GM21367 (cell line): ENCODE measurements around the gene KLF6.
A peak's percentile ranks its signal among the peaks of the same experiment; 100 is the strongest.

Experiments
- ATAC-seq: cut with Tn5 transposase; IDR thresholded peaks from one replicate; pipeline ENCODE4 v1.9.1; 2021; ENCODE audit not compliant: unreplicated experiment

The KLF6 gene

GRCh38 chr10:3811291-3811870 lies 26.4 kb upstream of the KLF6 start:
- ATAC-seq = peak; percentile 74

- no peak for ATAC-seq
Measured at GRCh38 chr10:3808689-3809199, 23.7 kb upstream of the KLF6 start.

- no peak for ATAC-seq
Measured at GRCh38 chr10:3807928-3808496, 23.0 kb upstream of the KLF6 start.

GRCh38 chr10:3807211-3807927 lies 22.4 kb upstream of the KLF6 start:
- no peak for ATAC-seq

- ATAC-seq = no peak
Measured at GRCh38 chr10:3806603-3807002, 21.6 kb upstream of the KLF6 start.

GRCh38 chr10:3805791-3806461 lies 20.9 kb upstream of the KLF6 start:
- ATAC-seq = peak; percentile 38

- no peak for ATAC-seq
Measured at GRCh38 chr10:3805201-3805790, 20.3 kb upstream of the KLF6 start.

- ATAC-seq = no peak
Measured at GRCh38 chr10:3803927-3804741, 19.1 kb upstream of the KLF6 start.

- ATAC-seq = no peak
Measured at GRCh38 chr10:3803295-3803926, 18.4 kb upstream of the KLF6 start.

- ATAC-seq = no peak
Measured at GRCh38 chr10:3802526-3803265, 17.7 kb upstream of the KLF6 start.

GRCh38 chr10:3801558-3802192 lies 16.7 kb upstream of the KLF6 start:
- ATAC-seq = no peak

- no peak for ATAC-seq
Measured at GRCh38 chr10:3800586-3800985, 15.6 kb upstream of the KLF6 start.

GRCh38 chr10:3797750-3798149 lies 12.7 kb upstream of the KLF6 start:
- no peak for ATAC-seq

- ATAC-seq = no peak
Measured at GRCh38 chr10:3793553-3793952, 8.5 kb upstream of the KLF6 start.

GRCh38 chr10:3792710-3793219 lies 7.8 kb upstream of the KLF6 start:
- no peak for ATAC-seq

- no peak for ATAC-seq
Measured at GRCh38 chr10:3791974-3792633, 7.1 kb upstream of the KLF6 start.

GRCh38 chr10:3790858-3791257 lies 5.8 kb upstream of the KLF6 start:
- no peak for ATAC-seq

- no peak for ATAC-seq
Measured at GRCh38 chr10:3790272-3790671, 5.3 kb upstream of the KLF6 start.
